A549 (cell line): Measurements from ENCODE around the gene RPLP1. TPM values are rescaled to one million over a fixed set of nuclear protein-coding genes. Genes with fewer than 3 reads are reported as not detected.

Experiments used
- ATAC-seq, 2 experiments: fragments of 200-7000 bp in 1 of 2; fragments of >200 bp in 1 of 2; cut with Nextera tagmentation in 1 of 2; cut with Tn5 transposase in 1 of 2; 3 replicates each; pipeline versions ENCODE4 v1.8.0 to v1.9.1; 2018 to 2020; ENCODE audit warnings: mild to moderate bottlenecking in 1 of 2, moderate library complexity in 1 of 2
- CTCF ChIA-PET: fragments of 300-600 bp; sonication (Branson Sonifier 250); formaldehyde crosslinking; extraction: SDS; loops from one replicate; lab custom pipeline; 2021; ENCODE audit warnings: antibody characterized with exemption, inconsistent platforms; lab: Yijun Ruan, JAX
- POLR2A ChIA-PET: fragments of 350-600 bp; formaldehyde crosslinking; extraction: SDS; loops from one replicate; lab custom pipeline; 2021; ENCODE audit warnings: antibody characterized with exemption, inconsistent platforms; lab: Yijun Ruan, JAX
- DNase-seq, 2 experiments: peaks; one replicate each; pipeline versions ENCODE4 v3.0.0 to v3.0.0-alpha.2; 2011 to 2016; ENCODE audit warnings: low read depth in 1 of 2, low spot score in 1 of 2
- FAIRE-seq: peaks from 2 replicates; lab custom pipeline; 2011; peaks lifted over from hg19 to GRCh38; lab: Jason Lieb, UNC
- H3K27ac ChIP-seq, 2 experiments: fragments of >200 bp; sonication (Bioruptor Twin); formaldehyde crosslinking; 3 replicates each; pipeline ENCODE4 v1.5.1; 2016 to 2017
- H3K4me1 ChIP-seq: fragments of >200 bp; sonication (Bioruptor Twin); formaldehyde crosslinking; 3 replicates; pipeline ENCODE4 v1.6.1; 2016
- H3K4me2 ChIP-seq: fragments of >200 bp; sonication (Bioruptor Twin); formaldehyde crosslinking; 3 replicates; pipeline ENCODE4 v1.6.1; 2016
- H3K4me3 ChIP-seq: fragments of >200 bp; sonication (Bioruptor Twin); formaldehyde crosslinking; 3 replicates; pipeline ENCODE4 v1.5.1; 2016
- H3K9me3 ChIP-seq: fragments of >200 bp; sonication (Bioruptor Twin); formaldehyde crosslinking; 3 replicates; pipeline ENCODE4 v1.6.1; 2016
- CHD4 ChIP-seq: fragments of 200-600 bp; sonication (generic); IDR thresholded peaks from 2 replicates; pipeline ENCODE4 v1.6.1; 2016; ENCODE audit warnings: antibody characterized with exemption, mild to moderate bottlenecking, borderline replicate concordance
- FOSB ChIP-seq: fragments of 250-450 bp; sonication (Bioruptor Pico); IDR thresholded peaks from 2 replicates; pipeline ENCODE4 v1.5.0; 2020; ENCODE audit warnings: mild to moderate bottlenecking, moderate library complexity
- HEYL ChIP-seq: fragments of 250-450 bp; sonication (Bioruptor Pico); IDR thresholded peaks from 2 replicates; pipeline ENCODE4 v1.8.0; 2021; ENCODE audit warnings: mild to moderate bottlenecking, moderate library complexity
- RAD21 ChIP-seq, 2 experiments: fragments of >200 bp in 1 of 2; sonication (Bioruptor Twin) in 1 of 2; formaldehyde crosslinking in 1 of 2; IDR thresholded peaks in 1 of 2; conservative IDR thresholded peaks in 1 of 2; 2 replicates in 1 of 2; 3 replicates in 1 of 2; pipeline ENCODE4 v1.6.1; 2012 to 2018; ENCODE audit warnings: inconsistent platforms in 1 of 2
- RFX5 ChIP-seq: fragments of 450-650 bp; IDR thresholded peaks from 2 replicates; pipeline ENCODE4 v1.7.1; 2014; ENCODE audit warnings: antibody characterized with exemption, mild to moderate bottlenecking, moderate library complexity
- SREBF2 ChIP-seq: fragments of 450-650 bp; IDR thresholded peaks from 2 replicates; pipeline ENCODE4 v1.6.1; 2014; ENCODE audit warnings: mild to moderate bottlenecking, moderate library complexity
- ZNF302 ChIP-seq: fragments of 250-450 bp; sonication (Bioruptor Pico); IDR thresholded peaks from 2 replicates; pipeline ENCODE4 v1.9.0; 2021; ENCODE audit warnings: inconsistent platforms, mild to moderate bottlenecking, moderate library complexity
- ZSCAN20 ChIP-seq: fragments of 250-450 bp; sonication (Bioruptor Pico); IDR thresholded peaks from 2 replicates; pipeline ENCODE4 v1.8.0; 2022; ENCODE audit warnings: mild to moderate bottlenecking, moderate library complexity
- WGBS: methylation state at CpG from one replicate; pipeline ENCODE4 v1.1.6; 2017; ENCODE audit errors: missing lambda C conversion rate; 5-methylcytosine and 5-hydroxymethylcytosine counted together
- polyA plus RNA-seq, 4 experiments: library from polyadenylated mRNA; depleted of rRNA in 3 of 4; stranded (reverse); fragments of >200 nt; fragmentation: RNase III in 1 of 4; extraction: RNeasy Plus Mini Kit Qiagen cat#74134 plus additional on column Dnase treatment in 1 of 4; gene quantifications; 2 replicates in 3 of 4; 3 replicates in 1 of 4; pipeline ENCODE4 v1.2.3, GENCODE V29; 2011 to 2017
- TF ChIP-seq, protein P1 (sequence below): fragments of 250-450 bp; sonication (Bioruptor Pico); IDR thresholded peaks from 2 replicates; pipeline ENCODE4 v1.5.0; 2021; ENCODE audit warnings: mild to moderate bottlenecking, moderate library complexity, borderline replicate concordance
- TF ChIP-seq, protein P2 (sequence below): fragments of >200 bp; sonication (Bioruptor Twin); formaldehyde crosslinking; IDR thresholded peaks from 3 replicates; pipeline ENCODE4 v1.5.1; 2016
- TF ChIP-seq, protein P3 (sequence below): IDR thresholded peaks from 2 replicates; pipeline ENCODE4 v1.6.1; 2012; ENCODE audit warnings: low read depth, borderline replicate concordance
- TF ChIP-seq, protein P4 (sequence below): fragments of >200 bp; sonication (Bioruptor Twin); formaldehyde crosslinking; IDR thresholded peaks from 3 replicates; pipeline ENCODE4 v1.6.1; 2016

The RPLP1 gene
- polyA plus RNA-seq, 2 of the 4 experiments (the other 2 are of a cell fraction): 1,245 to 4,104 TPM

DNA sequence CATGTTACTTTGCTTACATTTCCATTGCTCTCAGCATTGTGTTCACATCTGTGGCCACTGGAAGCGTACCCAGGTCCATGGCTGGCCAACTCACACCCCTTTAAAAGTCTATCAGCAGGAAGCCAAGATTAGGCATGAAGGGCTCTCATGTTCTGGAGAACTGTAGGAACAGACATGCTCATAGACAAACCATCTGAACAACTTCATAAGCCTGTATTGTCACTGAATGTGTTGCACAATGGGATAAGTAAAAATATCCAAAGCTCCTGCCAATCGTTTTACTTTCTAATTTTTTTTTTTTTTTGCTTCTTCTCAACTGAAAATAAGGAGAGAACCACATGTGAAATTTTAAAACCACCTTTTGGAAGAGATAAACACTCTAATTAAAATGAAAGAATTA is 6.4 kb downstream of the RPLP1 start:
- ATAC-seq (no peak), DNase-seq (no peak), FAIRE-seq (no peak)
- no peaks in the 10 kb centered on the region for H3K9me3 ChIP-seq
- H3K4me3 ChIP-seq: no peak overlapping the region
- CTCF ChIA-PET: interaction anchor here (0.6 to 2.2 kb wide), 4 partner anchors 10 to 1029 kb away, joined by 3 to 5 read pairs (median 4); partner anchors contain the start of gene NOX5
- no peak for TF ChIP-seq SREBF2
- TF ChIP-seq, protein P1, sequence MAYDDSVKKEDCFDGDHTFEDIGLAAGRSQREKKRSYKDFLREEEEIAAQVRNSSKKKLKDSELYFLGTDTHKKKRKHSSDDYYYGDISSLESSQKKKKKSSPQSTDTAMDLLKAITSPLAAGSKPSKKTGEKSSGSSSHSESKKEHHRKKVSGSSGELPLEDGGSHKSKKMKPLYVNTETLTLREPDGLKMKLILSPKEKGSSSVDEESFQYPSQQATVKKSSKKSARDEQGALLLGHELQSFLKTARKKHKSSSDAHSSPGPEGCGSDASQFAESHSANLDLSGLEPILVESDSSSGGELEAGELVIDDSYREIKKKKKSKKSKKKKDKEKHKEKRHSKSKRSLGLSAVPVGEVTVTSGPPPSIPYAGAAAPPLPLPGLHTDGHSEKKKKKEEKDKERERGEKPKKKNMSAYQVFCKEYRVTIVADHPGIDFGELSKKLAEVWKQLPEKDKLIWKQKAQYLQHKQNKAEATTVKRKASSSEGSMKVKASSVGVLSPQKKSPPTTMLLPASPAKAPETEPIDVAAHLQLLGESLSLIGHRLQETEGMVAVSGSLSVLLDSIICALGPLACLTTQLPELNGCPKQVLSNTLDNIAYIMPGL (CRISPR knock-in tag): no peak
- H3K27ac ChIP-seq: no peak overlapping the region
- H3K4me2 ChIP-seq: no peak overlapping the region
- POLR2A ChIA-PET: no interaction called here
- H3K4me1 ChIP-seq: peaks cover 37% of the 10 kb centered on the region
- WGBS: 54% methylated on average over 2 of the region's 2 CpGs

DNA sequence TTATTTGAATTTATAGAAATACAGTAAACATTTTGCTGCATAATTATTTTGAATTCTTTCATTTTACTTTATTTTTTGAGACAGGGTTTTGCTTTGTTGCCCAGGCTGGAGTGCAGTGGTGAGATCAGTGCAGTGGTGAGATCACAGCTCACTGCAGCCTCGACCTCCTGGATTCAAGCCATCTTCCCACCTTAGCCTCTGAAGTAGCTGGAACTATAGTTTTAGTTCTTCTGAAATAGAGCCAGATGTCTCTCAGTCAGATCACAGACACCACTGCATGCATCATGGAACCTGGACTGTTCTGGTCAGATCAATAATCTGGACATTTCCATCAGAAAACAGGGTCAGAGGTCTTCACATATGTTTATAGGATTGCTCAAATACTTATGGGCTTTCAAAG is 7.9 kb downstream of the RPLP1 start:
- Histone ChIP-seq H3K9me3 (no peaks in the 10 kb centered on the region), H3K4me3 (no peak overlapping the region), H3K27ac (no peak overlapping the region), H3K4me1 (peaks cover 29% of the 10 kb centered on the region), H3K4me2 (no peak overlapping the region)
- ChIA-PET CTCF (interaction anchor here (0.6 to 3.0 kb wide), 4 partner anchors 8 to 1027 kb away, joined by 3 to 41 read pairs (median 5); partner anchors contain the start of gene RPLP1), POLR2A (no interaction called here)
- FAIRE-seq (no peak), DNase-seq (no peak), ATAC-seq (no peak)
- TF ChIP-seq, protein P2, sequence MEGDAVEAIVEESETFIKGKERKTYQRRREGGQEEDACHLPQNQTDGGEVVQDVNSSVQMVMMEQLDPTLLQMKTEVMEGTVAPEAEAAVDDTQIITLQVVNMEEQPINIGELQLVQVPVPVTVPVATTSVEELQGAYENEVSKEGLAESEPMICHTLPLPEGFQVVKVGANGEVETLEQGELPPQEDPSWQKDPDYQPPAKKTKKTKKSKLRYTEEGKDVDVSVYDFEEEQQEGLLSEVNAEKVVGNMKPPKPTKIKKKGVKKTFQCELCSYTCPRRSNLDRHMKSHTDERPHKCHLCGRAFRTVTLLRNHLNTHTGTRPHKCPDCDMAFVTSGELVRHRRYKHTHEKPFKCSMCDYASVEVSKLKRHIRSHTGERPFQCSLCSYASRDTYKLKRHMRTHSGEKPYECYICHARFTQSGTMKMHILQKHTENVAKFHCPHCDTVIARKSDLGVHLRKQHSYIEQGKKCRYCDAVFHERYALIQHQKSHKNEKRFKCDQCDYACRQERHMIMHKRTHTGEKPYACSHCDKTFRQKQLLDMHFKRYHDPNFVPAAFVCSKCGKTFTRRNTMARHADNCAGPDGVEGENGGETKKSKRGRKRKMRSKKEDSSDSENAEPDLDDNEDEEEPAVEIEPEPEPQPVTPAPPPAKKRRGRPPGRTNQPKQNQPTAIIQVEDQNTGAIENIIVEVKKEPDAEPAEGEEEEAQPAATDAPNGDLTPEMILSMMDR: no peak
- no peak for TF ChIP-seq RAD21 (conservative IDR thresholded peaks at IDR 0.05 in 1 of 2, IDR thresholded peaks at IDR 0.05 in 1 of 2)
- 26% methylated on average over 1 of the region's 1 CpG for WGBS

DNA sequence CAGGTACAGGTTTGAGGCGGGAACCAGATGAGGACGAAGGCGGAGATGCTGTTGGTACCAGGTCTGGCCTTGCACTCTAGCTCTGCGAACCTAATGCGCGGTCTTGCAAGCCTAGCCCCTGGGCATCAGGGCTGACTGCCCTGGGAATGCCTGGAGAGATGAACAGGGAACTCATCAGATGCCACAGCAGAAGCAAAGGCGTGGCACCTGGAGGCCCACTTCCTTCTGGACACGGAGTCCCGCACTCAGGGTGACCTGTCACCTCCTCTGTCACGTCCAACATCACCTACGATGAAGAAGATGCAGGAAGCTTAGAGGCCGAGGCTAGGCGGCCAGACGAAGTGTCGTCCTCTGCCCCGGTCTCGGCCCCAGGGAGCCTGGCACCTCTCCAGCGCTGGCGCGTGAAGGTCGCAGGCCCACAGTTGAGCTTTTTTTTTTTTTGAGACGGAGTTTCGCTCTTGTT is 9.4 kb downstream of the RPLP1 start:
- TF ChIP-seq ZSCAN20 (CRISPR knock-in tag) (no peak), RFX5 (no peak), ZNF302 (CRISPR knock-in tag) (no peak), CHD4 (no peak), FOSB (CRISPR knock-in tag) (no peak), HEYL (CRISPR knock-in tag) (no peak)
- TF ChIP-seq, protein P3, sequence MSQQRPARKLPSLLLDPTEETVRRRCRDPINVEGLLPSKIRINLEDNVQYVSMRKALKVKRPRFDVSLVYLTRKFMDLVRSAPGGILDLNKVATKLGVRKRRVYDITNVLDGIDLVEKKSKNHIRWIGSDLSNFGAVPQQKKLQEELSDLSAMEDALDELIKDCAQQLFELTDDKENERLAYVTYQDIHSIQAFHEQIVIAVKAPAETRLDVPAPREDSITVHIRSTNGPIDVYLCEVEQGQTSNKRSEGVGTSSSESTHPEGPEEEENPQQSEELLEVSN: peak; percentile 20; the same call in 1 of the 2 replicates
- TF ChIP-seq, protein P4, sequence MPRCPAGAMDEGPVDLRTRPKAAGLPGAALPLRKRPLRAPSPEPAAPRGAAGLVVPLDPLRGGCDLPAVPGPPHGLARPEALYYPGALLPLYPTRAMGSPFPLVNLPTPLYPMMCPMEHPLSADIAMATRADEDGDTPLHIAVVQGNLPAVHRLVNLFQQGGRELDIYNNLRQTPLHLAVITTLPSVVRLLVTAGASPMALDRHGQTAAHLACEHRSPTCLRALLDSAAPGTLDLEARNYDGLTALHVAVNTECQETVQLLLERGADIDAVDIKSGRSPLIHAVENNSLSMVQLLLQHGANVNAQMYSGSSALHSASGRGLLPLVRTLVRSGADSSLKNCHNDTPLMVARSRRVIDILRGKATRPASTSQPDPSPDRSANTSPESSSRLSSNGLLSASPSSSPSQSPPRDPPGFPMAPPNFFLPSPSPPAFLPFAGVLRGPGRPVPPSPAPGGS: 0 out of 3 replicates have a peak, but pooled peaks have one; percentile 1
- Histone ChIP-seq H3K27ac (peak overlapping the region; percentile 90 to 92), H3K9me3 (no peaks in the 10 kb centered on the region), H3K4me2 (peak overlapping the region; percentile 87), H3K4me1 (peaks cover 28% of the 10 kb centered on the region), H3K4me3 (peak overlapping the region; percentile 59)
- no peak for DNase-seq
- ATAC-seq: peak; percentile 14 to 33
- CTCF ChIA-PET: interaction anchor here (0.7 to 9.0 kb wide), 22 partner anchors 9 to 1241 kb away, joined by 3 to 152 read pairs (median 4); partner anchors contain the start of genes RPLP1 and TLE3
- POLR2A ChIA-PET: interaction anchor here (0.6 to 2.9 kb wide), 17 partner anchors 9 to 1227 kb away, joined by 3 to 112 read pairs (median 4); partner anchors contain the start of genes KIF23, RPLP1 and TLE3
- WGBS: 32% methylated on average over 23 of the region's 23 CpGs
- no peak for FAIRE-seq
